H1 (cell line): ENCODE results near the gene LIPC. TPM values are rescaled to one million over a fixed set of nuclear protein-coding genes. Genes with fewer than 3 reads are reported as not detected.

Experiments used
- CTBP2 ChIP-seq: IDR thresholded peaks from 2 replicates; pipeline ENCODE4 v1.7.0; 2011; ENCODE audit warnings: borderline replicate concordance, mild to moderate bottlenecking, moderate library complexity, mixed read lengths, low read length; ENCODE audit not compliant: insufficient read depth, insufficient read length
- EZH2 ChIP-seq: fragments of 200-600 bp; sonication (generic); IDR thresholded peaks from 2 replicates; pipeline ENCODE4 v1.7.1; 2012; ENCODE audit warnings: low read depth, mild to moderate bottlenecking, moderate library complexity, low read length, inconsistent platforms; ENCODE audit not compliant: severe bottlenecking
- JUN ChIP-seq: IDR thresholded peaks from 2 replicates; pipeline ENCODE4 v1.6.1; 2011; ENCODE audit warnings: low read depth, mild to moderate bottlenecking, improper control_type of control experiment, low read length
- MAX ChIP-seq: IDR thresholded peaks from 2 replicates; pipeline ENCODE4 v1.6.1; 2012; ENCODE audit warnings: inconsistent platforms
- SAP30 ChIP-seq: fragments of 300-600 bp; sonication (generic); IDR thresholded peaks from 2 replicates; pipeline ENCODE4 v1.7.1; 2012; ENCODE audit warnings: low read length, moderate library complexity, mild to moderate bottlenecking, inconsistent platforms; ENCODE audit not compliant: insufficient read depth, insufficient replicate concordance
- TEAD4 ChIP-seq: IDR thresholded peaks from 2 replicates; pipeline ENCODE4 v1.6.1; 2012; ENCODE audit warnings: low read depth, low read length, inconsistent platforms, mixed read lengths
- polyA plus RNA-seq, 7 experiments: library from polyadenylated mRNA; depleted of rRNA in 3 of 7; stranded (reverse) in 5 of 7; unstranded in 2 of 7; fragments of >200 nt in 5 of 7; fragments of 200-250 nt in 2 of 7; gene quantifications; 1 replicate in 5 of 7; 2 replicates in 1 of 7; 4 replicates in 1 of 7; pipeline versions ENCODE4 v1.2.1 to v1.2.3, GENCODE V29; 2011 to 2013; ENCODE audit warnings: missing spikeins in 2 of 7, mixed read lengths in 2 of 7
- total RNA-seq: library from RNA; stranded (reverse); fragmentation: NEBNext Ultra II Directional; extraction: Animal tissue kit (Norgen Biotek cat#: 25700); gene quantifications from 2 replicates; pipeline ENCODE4 v1.2.1, GENCODE V29; 2021
- TF ChIP-seq, protein P1 (sequence below): fragments of 300-600 bp; sonication (generic); IDR thresholded peaks from 2 replicates; pipeline ENCODE4 v1.7.1; 2012; ENCODE audit warnings: low read length, moderate library complexity, mild to moderate bottlenecking, inconsistent platforms; ENCODE audit not compliant: insufficient replicate concordance
- TF ChIP-seq, protein P2 (sequence below), 3 experiments: IDR thresholded peaks; 1 replicate in 2 of 3; 2 replicates in 1 of 3; pipeline versions ENCODE4 v1.5.1 to v1.6.1; 2011; ENCODE audit warnings: low read length in 3 of 3, mild to moderate bottlenecking in 3 of 3, inconsistent platforms in 2 of 3, low read depth in 1 of 3, moderate library complexity in 1 of 3; ENCODE audit not compliant: insufficient read depth in 1 of 3; ENCODE audit errors: control extremely low read depth in 1 of 3

LIPC gene
- total and polyA plus RNA-seq, 2 of the 8 experiments (the other 6 are each of a cell fraction or from before 2014, with no cell fraction given), result not detected

GRCh38 chr15:58460872-58461271 is 29.1 kb downstream of the LIPC start (continued):
- TF ChIP-seq, protein P1, sequence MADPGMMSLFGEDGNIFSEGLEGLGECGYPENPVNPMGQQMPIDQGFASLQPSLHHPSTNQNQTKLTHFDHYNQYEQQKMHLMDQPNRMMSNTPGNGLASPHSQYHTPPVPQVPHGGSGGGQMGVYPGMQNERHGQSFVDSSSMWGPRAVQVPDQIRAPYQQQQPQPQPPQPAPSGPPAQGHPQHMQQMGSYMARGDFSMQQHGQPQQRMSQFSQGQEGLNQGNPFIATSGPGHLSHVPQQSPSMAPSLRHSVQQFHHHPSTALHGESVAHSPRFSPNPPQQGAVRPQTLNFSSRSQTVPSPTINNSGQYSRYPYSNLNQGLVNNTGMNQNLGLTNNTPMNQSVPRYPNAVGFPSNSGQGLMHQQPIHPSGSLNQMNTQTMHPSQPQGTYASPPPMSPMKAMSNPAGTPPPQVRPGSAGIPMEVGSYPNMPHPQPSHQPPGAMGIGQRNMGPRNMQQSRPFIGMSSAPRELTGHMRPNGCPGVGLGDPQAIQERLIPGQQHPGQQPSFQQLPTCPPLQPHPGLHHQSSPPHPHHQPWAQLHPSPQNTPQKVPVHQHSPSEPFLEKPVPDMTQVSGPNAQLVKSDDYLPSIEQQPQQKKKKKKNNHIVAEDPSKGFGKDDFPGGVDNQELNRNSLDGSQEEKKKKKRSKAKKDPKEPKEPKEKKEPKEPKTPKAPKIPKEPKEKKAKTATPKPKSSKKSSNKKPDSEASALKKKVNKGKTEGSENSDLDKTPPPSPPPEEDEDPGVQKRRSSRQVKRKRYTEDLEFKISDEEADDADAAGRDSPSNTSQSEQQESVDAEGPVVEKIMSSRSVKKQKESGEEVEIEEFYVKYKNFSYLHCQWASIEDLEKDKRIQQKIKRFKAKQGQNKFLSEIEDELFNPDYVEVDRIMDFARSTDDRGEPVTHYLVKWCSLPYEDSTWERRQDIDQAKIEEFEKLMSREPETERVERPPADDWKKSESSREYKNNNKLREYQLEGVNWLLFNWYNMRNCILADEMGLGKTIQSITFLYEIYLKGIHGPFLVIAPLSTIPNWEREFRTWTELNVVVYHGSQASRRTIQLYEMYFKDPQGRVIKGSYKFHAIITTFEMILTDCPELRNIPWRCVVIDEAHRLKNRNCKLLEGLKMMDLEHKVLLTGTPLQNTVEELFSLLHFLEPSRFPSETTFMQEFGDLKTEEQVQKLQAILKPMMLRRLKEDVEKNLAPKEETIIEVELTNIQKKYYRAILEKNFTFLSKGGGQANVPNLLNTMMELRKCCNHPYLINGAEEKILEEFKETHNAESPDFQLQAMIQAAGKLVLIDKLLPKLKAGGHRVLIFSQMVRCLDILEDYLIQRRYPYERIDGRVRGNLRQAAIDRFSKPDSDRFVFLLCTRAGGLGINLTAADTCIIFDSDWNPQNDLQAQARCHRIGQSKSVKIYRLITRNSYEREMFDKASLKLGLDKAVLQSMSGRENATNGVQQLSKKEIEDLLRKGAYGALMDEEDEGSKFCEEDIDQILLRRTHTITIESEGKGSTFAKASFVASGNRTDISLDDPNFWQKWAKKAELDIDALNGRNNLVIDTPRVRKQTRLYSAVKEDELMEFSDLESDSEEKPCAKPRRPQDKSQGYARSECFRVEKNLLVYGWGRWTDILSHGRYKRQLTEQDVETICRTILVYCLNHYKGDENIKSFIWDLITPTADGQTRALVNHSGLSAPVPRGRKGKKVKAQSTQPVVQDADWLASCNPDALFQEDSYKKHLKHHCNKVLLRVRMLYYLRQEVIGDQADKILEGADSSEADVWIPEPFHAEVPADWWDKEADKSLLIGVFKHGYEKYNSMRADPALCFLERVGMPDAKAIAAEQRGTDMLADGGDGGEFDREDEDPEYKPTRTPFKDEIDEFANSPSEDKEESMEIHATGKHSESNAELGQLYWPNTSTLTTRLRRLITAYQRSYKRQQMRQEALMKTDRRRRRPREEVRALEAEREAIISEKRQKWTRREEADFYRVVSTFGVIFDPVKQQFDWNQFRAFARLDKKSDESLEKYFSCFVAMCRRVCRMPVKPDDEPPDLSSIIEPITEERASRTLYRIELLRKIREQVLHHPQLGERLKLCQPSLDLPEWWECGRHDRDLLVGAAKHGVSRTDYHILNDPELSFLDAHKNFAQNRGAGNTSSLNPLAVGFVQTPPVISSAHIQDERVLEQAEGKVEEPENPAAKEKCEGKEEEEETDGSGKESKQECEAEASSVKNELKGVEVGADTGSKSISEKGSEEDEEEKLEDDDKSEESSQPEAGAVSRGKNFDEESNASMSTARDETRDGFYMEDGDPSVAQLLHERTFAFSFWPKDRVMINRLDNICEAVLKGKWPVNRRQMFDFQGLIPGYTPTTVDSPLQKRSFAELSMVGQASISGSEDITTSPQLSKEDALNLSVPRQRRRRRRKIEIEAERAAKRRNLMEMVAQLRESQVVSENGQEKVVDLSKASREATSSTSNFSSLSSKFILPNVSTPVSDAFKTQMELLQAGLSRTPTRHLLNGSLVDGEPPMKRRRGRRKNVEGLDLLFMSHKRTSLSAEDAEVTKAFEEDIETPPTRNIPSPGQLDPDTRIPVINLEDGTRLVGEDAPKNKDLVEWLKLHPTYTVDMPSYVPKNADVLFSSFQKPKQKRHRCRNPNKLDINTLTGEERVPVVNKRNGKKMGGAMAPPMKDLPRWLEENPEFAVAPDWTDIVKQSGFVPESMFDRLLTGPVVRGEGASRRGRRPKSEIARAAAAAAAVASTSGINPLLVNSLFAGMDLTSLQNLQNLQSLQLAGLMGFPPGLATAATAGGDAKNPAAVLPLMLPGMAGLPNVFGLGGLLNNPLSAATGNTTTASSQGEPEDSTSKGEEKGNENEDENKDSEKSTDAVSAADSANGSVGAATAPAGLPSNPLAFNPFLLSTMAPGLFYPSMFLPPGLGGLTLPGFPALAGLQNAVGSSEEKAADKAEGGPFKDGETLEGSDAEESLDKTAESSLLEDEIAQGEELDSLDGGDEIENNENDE, result no peak
- TF ChIP-seq MAX (no peak), CTBP2 (no peak), JUN (no peak), TEAD4 (no peak), EZH2 (no peak), SAP30 (no peak)
- TF ChIP-seq, protein P2, sequence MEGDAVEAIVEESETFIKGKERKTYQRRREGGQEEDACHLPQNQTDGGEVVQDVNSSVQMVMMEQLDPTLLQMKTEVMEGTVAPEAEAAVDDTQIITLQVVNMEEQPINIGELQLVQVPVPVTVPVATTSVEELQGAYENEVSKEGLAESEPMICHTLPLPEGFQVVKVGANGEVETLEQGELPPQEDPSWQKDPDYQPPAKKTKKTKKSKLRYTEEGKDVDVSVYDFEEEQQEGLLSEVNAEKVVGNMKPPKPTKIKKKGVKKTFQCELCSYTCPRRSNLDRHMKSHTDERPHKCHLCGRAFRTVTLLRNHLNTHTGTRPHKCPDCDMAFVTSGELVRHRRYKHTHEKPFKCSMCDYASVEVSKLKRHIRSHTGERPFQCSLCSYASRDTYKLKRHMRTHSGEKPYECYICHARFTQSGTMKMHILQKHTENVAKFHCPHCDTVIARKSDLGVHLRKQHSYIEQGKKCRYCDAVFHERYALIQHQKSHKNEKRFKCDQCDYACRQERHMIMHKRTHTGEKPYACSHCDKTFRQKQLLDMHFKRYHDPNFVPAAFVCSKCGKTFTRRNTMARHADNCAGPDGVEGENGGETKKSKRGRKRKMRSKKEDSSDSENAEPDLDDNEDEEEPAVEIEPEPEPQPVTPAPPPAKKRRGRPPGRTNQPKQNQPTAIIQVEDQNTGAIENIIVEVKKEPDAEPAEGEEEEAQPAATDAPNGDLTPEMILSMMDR (IDR thresholded peaks at IDR 0.05; ENCODE audit: control extremely low read depth in 1 of 3, insufficient read depth in 1 of 3, low read depth in 1 of 3, low read length in 3 of 3), result no peak
